Natural killer cell (primary cell): ENCODE results near the gene SPATA1. TPM values are rescaled to one million over a fixed set of nuclear protein-coding genes. Genes with fewer than 3 reads are reported as not detected.

Experiments used
- ATAC-seq, 3 donors: fragments of 150-1000 bp in 2 of 3; fragments of 200-7000 bp in 1 of 3; cut with Tn5 transposase; 1 replicate in 1 of 3; 2 replicates in 2 of 3; pipeline ENCODE4 v1.10.0; 2021; ENCODE audit warnings: mild to moderate bottlenecking in 2 of 3, moderate library complexity in 2 of 3
- DNase-seq, 2 donors: peaks; one replicate each; pipeline versions ENCODE4 v3.0.0 to v3.0.0-alpha.2; 2013 to 2021; ENCODE audit warnings: mixed read lengths in 1 of 2
- H3K27ac ChIP-seq: one replicate; pipeline ENCODE4 v1.5.1; 2013; ENCODE audit warnings: mild to moderate bottlenecking, low read length
- H3K27me3 ChIP-seq: one replicate; pipeline ENCODE4 v1.6.1; 2013; ENCODE audit warnings: low read length; ENCODE audit not compliant: control insufficient read depth, insufficient read depth
- H3K36me3 ChIP-seq: one replicate; pipeline ENCODE4 v1.6.1; 2013; ENCODE audit warnings: low read length; ENCODE audit not compliant: control insufficient read depth, insufficient read depth
- H3K4me1 ChIP-seq: one replicate; pipeline ENCODE4 v1.6.1; 2013; ENCODE audit warnings: low read length; ENCODE audit not compliant: control insufficient read depth, insufficient read depth
- H3K4me3 ChIP-seq: one replicate; pipeline ENCODE4 v1.5.1; 2013; ENCODE audit warnings: low read length
- H3K9me3 ChIP-seq: one replicate; pipeline ENCODE4 v1.6.1; 2013; ENCODE audit warnings: low read length; ENCODE audit not compliant: control insufficient read depth, insufficient read depth
- H3K27ac Mint-ChIP-seq, 2 donors: one replicate each; pipeline ENCODE4 v1.8.0; 2022; ENCODE audit warnings: mild to moderate bottlenecking in 2 of 2, mixed read lengths in 2 of 2, moderate library complexity in 1 of 2
- H3K27me3 Mint-ChIP-seq, 2 donors: one replicate each; pipeline ENCODE4 v1.8.0; 2022; ENCODE audit warnings: low read depth in 2 of 2, mixed read lengths in 2 of 2
- H3K36me3 Mint-ChIP-seq: one replicate; pipeline ENCODE4 v1.8.0; 2022; ENCODE audit warnings: mixed read lengths
- H3K4me1 Mint-ChIP-seq, 2 donors: one replicate each; pipeline ENCODE4 v1.8.0; 2022; ENCODE audit warnings: mixed read lengths in 2 of 2
- H3K4me3 Mint-ChIP-seq: one replicate; pipeline ENCODE4 v1.8.0; 2022; ENCODE audit warnings: mild to moderate bottlenecking, moderate library complexity, mixed read lengths
- H3K9me3 Mint-ChIP-seq, 2 donors: one replicate each; pipeline ENCODE4 v1.8.0; 2022; ENCODE audit warnings: mixed read lengths in 2 of 2
- WGBS: methylation state at CpG from one replicate; pipeline ENCODE4 v1.1.7; 2013; ENCODE audit warnings: missing lambda C conversion rate; ENCODE audit not compliant: insufficient coverage; 5-methylcytosine and 5-hydroxymethylcytosine counted together
- intact Hi-C: fragments of 100-400 bp; cut with micrococcal nuclease; formaldehyde crosslinking; loops from one replicate; pipeline ENCODE4 v1.14.2; 2022
- total RNA-seq, 4 donors: library from RNA; stranded (reverse); fragments of 120-200 nt in 1 of 4; gene quantifications; one replicate each; pipeline versions ENCODE4 v1.2.3 to v1.2.4, GENCODE V29; 2013 to 2022
- TF ChIP-seq, protein P1 (sequence below): fragments of 200-600 bp; IDR thresholded peaks from one replicate; pipeline ENCODE4 v1.8.0; 2022; ENCODE audit warnings: antibody characterized with exemption

Gene SPATA1
- total RNA-seq, 3 donors from 2014 or later (not counting 1 experiment from before 2014, with no cell fraction given) = 0.63 to 4.1 (median 2.1) TPM

- no peak for DNase-seq
- WGBS = 82% methylated on average over 1 of the region's 3 CpGs
- no peaks in the 10 kb centered on the region for H3K4me1 ChIP-seq
- ATAC-seq = no peak
- Mint-ChIP-seq H3K27ac (no peak overlapping the region), H3K4me3 (no peak overlapping the region), H3K36me3 (no peaks in the 10 kb centered on the region), H3K27me3 (peaks cover 0 to 8% of the 10 kb centered on the region in 2 donors), H3K4me1 (no peaks in the 10 kb centered on the region), H3K9me3 (no peaks in the 10 kb centered on the region)
- TF ChIP-seq, protein P1, sequence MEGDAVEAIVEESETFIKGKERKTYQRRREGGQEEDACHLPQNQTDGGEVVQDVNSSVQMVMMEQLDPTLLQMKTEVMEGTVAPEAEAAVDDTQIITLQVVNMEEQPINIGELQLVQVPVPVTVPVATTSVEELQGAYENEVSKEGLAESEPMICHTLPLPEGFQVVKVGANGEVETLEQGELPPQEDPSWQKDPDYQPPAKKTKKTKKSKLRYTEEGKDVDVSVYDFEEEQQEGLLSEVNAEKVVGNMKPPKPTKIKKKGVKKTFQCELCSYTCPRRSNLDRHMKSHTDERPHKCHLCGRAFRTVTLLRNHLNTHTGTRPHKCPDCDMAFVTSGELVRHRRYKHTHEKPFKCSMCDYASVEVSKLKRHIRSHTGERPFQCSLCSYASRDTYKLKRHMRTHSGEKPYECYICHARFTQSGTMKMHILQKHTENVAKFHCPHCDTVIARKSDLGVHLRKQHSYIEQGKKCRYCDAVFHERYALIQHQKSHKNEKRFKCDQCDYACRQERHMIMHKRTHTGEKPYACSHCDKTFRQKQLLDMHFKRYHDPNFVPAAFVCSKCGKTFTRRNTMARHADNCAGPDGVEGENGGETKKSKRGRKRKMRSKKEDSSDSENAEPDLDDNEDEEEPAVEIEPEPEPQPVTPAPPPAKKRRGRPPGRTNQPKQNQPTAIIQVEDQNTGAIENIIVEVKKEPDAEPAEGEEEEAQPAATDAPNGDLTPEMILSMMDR = no peak
- peaks cover 2% of the 10 kb centered on the region for H3K27me3 ChIP-seq
- H3K36me3 ChIP-seq = no peaks in the 10 kb centered on the region
- intact Hi-C loops = no loop called here
- H3K27ac ChIP-seq = no peak overlapping the region
- no peak overlapping the region for H3K4me3 ChIP-seq
- no peaks in the 10 kb centered on the region for H3K9me3 ChIP-seq
These were observed 75.5 kb downstream of the SPATA1 start for GRCh38 chr1:84581648-84582047.

DNA sequence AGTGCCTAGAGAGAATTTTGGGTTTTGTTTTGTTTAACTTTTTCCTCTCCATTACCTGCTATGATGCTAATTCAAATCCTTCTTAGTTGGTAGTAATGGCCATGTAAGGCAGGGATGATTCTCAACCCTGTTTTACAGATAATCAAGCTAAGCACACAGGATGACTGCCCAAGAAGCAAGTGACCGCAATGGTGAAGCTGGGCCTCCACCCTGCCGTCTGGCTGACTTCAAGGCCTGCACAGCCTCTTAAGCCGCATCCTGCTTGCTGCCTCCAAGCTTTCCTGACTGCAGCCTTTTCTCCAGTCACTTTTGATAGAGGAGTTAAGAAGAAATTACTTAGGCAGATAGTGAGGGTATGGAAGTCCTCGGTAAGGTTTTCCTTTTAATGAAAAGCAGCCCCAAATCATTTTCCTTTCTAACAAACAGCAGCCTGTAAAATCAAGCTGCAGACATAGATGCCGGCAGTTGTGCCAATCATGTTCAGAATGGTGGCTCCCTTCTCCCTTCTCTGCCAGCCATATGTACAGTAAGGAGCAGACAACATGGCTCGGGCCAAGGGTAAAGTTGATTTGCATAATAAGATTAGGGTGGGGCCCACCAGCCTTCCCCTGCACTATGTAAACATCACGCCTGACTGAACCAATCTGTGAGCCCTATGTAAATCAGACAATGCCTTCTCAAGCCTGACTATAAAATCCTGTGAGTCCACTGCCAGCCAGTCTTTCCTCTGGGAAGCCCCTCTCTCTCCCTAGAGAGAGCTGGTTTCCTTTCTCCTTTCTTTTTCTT is 76.8 kb downstream of the SPATA1 start:
- no peak for DNase-seq
- Mint-ChIP-seq H3K9me3 (no peaks in the 10 kb centered on the region), H3K36me3 (no peaks in the 10 kb centered on the region), H3K4me3 (no peak overlapping the region), H3K4me1 (no peaks in the 10 kb centered on the region), H3K27ac (no peak overlapping the region), H3K27me3 (peaks cover 0 to 8% of the 10 kb centered on the region in 2 donors)
- intact Hi-C loops = no loop called here
- no peak for ATAC-seq
- no peak overlapping the region for H3K27ac ChIP-seq
- H3K4me1 ChIP-seq = no peaks in the 10 kb centered on the region
- no peaks in the 10 kb centered on the region for H3K9me3 ChIP-seq
- 89% methylated on average over 4 of the region's 7 CpGs for WGBS
- peaks cover 2% of the 10 kb centered on the region for H3K27me3 ChIP-seq
- TF ChIP-seq, protein P1 = no peak
- H3K4me3 ChIP-seq = no peak overlapping the region
- no peaks in the 10 kb centered on the region for H3K36me3 ChIP-seq

DNA sequence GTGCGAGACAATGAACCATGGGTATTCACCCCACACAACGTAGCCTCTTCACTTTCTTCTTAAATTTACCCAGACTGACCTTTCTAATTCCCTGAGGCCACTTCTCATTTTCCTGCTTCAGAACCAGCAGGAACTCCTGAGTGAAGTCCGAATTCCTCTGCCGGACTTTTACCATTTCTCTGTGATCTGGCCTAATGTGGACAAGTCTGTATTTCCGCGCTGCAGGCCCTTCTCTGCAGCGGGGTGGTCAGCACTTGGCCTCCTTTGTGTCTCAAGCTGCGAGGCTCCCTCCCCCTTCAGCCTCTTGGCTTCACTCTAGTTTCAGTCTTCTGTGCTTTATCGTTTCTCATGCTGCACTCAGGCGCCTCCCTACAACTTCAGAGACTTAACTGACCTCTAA is 77.5 kb downstream of the SPATA1 start:
- H3K27me3 Mint-ChIP-seq = peaks cover 0 to 11% of the 10 kb centered on the region in 2 donors
- DNase-seq (no peak), ATAC-seq (no peak)
- Histone ChIP-seq H3K9me3 (no peaks in the 10 kb centered on the region), H3K4me3 (no peak overlapping the region), H3K4me1 (no peaks in the 10 kb centered on the region), H3K36me3 (no peaks in the 10 kb centered on the region), H3K27me3 (peaks cover 2% of the 10 kb centered on the region), H3K27ac (no peak overlapping the region)
- TF ChIP-seq, protein P1 = no peak
- no peaks in the 10 kb centered on the region for H3K9me3 Mint-ChIP-seq
- no peaks in the 10 kb centered on the region for H3K4me1 Mint-ChIP-seq
- no peaks in the 10 kb centered on the region for H3K36me3 Mint-ChIP-seq
- no peak overlapping the region for H3K4me3 Mint-ChIP-seq
- no peak overlapping the region for H3K27ac Mint-ChIP-seq
- intact Hi-C loops = no loop called here
- 91% methylated on average over 10 of the region's 10 CpGs for WGBS

- WGBS = 89% methylated on average over 2 of the region's 2 CpGs
- no peaks in the 10 kb centered on the region for H3K9me3 Mint-ChIP-seq
- Histone ChIP-seq H3K9me3 (no peaks in the 10 kb centered on the region), H3K4me1 (no peaks in the 10 kb centered on the region), H3K36me3 (no peaks in the 10 kb centered on the region), H3K27me3 (peaks cover 2% of the 10 kb centered on the region), H3K27ac (no peak overlapping the region), H3K4me3 (no peak overlapping the region)
- no peaks in the 10 kb centered on the region for H3K36me3 Mint-ChIP-seq
- no peaks in the 10 kb centered on the region for H3K4me1 Mint-ChIP-seq
- TF ChIP-seq, protein P1 = no peak
- intact Hi-C loops = no loop called here
- no peak for ATAC-seq
- H3K27ac Mint-ChIP-seq = no peak overlapping the region
- H3K27me3 Mint-ChIP-seq = peaks cover 0 to 13% of the 10 kb centered on the region in 2 donors
- no peak for DNase-seq
- H3K4me3 Mint-ChIP-seq = no peak overlapping the region
These were observed 77.9 kb downstream of the SPATA1 start for GRCh38 chr1:84584126-84584525.
